ENCODE data around the gene TMED6.
"Not testable (repeated sequence)": the region's sequence is repeated elsewhere in the genome, so short reads cannot be mapped to it uniquely, and the experiment has no call there.

TMED6 gene

DNA sequence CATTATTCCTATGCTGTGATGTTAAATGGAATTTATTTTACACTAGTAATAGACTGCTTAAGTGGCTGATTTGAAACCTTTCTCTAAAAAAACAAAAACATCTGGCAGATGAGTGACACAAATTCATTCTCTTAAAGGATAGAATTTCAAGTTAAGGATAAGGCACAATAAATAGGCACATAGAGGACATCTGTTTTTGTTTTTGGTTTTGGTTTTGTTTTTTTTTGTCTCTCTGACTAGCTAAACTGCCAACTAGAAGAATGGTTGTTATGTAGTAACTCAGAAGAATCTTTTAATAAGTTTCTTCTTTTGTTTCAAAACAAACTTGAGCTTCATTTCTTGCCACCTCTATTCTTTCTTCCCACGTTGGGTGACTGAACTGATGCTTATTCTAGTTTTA lies 45.6 kb downstream of the TMED6 start:
- no peak for DNase-seq (ENCODE audit: extremely low read depth in 1 of 2, low read depth in 1 of 2)

DNA sequence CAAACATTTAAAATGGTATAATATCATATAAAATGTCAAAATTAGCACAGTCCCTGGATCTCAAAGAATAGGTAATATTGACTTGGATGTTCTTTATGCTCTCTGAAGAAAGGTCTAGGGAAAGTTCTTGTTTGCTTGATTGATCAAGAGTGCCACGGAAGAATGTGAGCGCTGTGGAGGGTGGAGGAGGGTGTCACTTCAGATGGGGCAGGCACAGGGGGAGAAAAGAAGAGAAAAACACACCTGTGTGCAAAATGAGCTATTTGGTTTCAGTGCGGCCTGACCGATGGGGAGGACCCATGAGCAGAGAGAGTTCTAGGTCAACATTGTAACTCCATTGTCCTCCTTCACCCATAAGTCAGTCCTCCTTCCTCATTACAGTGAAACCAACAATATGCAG lies 49.3 kb downstream of the TMED6 start:
- no peak for DNase-seq (ENCODE audit: extremely low read depth in 1 of 2, low read depth in 1 of 2)

DNA sequence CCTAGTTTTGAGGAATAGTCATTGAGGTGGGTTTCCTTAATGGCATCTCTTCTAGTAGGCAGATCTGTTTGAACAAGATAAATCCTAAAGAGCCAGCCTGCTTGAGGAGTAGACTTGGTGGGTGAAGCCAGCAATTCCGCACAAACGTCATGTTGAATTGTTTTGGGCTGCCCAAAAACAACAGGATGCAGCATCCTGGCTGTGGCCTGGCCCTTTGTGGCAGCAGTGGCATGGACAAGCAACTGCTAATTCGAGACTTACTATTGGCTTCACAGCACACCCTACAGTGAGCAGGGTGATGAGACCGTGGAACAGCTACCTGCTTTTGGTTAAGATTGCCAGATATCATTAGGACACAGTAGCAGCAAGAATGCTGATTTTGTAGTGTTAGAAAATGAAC lies 49.7 kb downstream of the TMED6 start:
- no peak for DNase-seq (ENCODE audit: extremely low read depth in 1 of 2, low read depth in 1 of 2)

DNA sequence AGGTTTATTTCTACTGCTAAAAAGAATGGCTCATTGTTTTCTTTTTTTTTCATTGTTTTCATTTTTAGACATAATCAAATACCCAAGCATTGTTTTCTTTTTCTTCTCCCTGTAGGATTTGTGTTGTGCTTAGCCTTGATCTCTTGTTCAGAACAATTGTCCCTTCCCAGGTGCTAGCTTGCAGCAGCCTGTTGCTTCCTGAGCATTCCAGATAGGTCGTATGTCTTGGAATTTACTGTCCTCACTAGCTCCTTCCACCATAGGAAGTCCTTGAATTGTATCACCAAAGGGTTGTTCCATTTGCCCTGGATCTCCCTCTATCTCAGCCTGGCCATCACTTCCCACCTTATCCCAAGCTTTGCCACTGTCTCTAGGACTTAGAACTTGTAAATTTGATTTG lies 50.4 kb downstream of the TMED6 start:
- no peak for DNase-seq (ENCODE audit: extremely low read depth in 1 of 2, low read depth in 1 of 2)

DNA sequence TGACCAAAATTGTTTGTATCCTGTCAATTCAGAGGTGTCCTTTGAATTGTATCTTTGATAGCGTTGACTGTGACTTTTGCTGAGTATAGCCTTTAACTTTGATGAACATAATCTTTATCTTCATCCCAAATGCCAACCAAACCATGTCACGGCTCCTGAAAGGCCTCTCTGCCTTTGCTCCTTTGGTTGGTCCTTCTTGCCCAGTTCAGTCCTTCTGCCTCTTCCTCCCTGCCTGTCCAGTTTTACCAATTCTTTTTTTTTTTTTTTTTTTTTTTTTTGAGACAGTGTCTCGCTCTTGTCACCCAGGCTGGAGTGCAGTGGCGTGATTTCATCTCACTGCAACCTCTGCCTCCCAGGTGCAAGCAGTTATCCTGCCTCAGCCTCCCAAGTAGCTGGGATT lies 53.3 kb downstream of the TMED6 start:
- no peak for DNase-seq (ENCODE audit: extremely low read depth in 1 of 2, low read depth in 1 of 2)

DNA sequence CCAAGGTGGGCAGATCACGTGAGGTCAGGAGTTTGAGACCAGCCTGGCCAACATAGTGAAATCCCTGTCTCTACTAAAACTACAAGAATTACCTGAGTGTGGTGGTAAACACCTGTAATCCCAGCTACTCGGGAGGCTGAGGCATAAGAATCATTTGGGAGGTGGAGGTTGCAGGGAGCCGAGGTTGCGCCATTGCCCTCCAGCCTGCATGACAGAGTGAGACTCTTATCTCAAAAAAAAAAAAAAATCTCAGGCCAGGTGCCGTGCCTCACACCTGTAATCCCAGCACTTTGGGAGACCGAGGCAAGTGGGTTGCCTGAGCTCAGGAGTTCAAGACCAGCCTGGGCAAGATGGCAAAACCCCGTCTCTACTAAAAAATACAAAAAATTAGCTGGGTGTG lies 54.8 kb downstream of the TMED6 start:
- not testable (repeated sequence) for DNase-seq (ENCODE audit: extremely low read depth in 1 of 2, low read depth in 1 of 2)

DNA sequence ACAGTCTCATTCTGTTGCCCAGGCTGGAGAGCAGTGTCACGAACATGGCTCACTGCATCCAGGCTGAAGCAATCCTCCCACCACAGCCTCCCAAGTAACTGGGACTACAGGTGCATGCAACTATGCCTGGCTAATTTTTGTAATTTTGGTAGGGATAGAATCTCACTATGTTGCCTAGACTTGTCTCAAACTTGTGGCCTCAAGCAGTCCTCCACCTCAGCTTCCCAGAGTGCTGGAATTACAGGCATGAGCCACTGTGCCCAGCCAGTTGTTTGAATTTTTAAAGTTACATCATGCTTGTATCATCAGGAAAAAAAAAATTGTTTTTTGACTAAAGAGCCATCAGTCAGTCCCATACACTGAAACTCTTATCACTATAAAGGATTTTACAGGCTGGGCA lies 57.5 kb downstream of the TMED6 start:
- DNase-seq (ENCODE audit: extremely low read depth in 1 of 2, low read depth in 1 of 2), result no peak

DNA sequence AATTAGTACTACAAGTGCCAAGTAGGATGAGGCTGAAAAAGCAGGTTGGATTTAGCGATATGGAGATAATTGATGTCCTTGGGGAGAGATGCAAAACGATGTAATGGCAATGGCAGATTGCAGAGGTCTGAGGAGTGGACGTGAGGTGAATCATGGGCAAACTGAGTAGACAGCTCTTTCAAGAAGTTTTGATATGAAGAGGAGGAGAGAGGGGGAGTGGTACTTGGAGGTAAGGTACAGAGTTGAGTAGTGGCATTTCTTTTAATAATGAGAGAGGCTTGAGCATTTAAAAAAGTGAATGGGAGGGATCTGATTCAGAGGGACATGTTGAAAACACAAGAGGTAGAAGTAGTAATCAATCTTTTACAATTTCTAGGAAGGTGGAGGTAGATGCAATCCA lies 58.2 kb downstream of the TMED6 start:
- DNase-seq (ENCODE audit: extremely low read depth in 1 of 2, low read depth in 1 of 2), result no peak
